Stimulated activated CD4-positive, alpha-beta T cell treated with anti-CD3 and anti-CD28 coated beads, Interleukin-1b, Interleukin-23, amount 100 ng/mL, for 1 hour (primary cell): ENCODE results near the gene HEPHL1.
A peak's percentile ranks its signal among the peaks of the same experiment; 100 is the strongest.
"Not testable (repeated sequence)": the region's sequence is repeated elsewhere in the genome, so short reads cannot be mapped to it uniquely, and the experiment has no call there.

Experiments
- DNase-seq, 2 donors: peaks; one replicate each; pipeline ENCODE4 v3.0.0-alpha.2; 2020; ENCODE audit warnings: low read depth in 2 of 2

Gene HEPHL1

DNA sequence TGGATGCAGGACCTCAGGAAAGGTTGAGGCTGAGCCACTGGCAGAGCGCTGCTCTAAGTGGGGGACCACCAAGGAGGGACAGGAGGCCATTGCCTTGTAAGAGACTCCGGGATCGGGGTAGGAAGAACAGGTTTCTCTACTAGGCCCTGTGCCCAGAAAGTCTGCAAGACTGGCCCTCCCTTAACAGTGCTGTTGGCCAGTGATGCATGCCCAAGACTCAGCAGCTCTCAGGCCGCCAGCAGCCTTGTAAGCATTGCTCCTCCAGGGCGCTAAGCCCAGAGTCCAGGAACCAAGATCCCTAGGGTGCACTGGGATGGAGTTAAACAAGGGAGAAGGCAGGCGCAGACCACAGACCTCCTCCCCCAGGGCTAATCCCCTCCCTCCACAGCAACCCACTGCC lies 68.2 kb downstream of the HEPHL1 start:
- no peak for DNase-seq

DNA sequence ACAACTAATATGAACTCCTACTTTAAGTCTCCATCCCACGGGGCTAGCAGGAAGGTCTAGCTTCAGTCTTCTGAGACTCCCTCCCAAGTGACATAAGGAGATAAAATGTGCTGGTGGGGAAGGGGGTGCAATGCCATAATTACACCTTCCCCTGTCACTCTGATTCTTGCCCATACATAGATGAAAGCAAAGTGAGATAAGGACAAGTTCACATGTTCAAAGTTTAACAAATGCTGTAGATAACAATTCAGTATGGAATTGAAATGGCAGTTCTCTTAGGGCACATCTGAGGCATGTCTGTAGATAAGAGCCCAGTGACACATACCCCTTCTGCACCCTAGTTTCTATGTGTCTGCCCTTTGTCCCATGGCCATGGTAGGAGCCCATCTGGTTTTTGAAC lies 69.2 kb downstream of the HEPHL1 start:
- no peak for DNase-seq

DNA sequence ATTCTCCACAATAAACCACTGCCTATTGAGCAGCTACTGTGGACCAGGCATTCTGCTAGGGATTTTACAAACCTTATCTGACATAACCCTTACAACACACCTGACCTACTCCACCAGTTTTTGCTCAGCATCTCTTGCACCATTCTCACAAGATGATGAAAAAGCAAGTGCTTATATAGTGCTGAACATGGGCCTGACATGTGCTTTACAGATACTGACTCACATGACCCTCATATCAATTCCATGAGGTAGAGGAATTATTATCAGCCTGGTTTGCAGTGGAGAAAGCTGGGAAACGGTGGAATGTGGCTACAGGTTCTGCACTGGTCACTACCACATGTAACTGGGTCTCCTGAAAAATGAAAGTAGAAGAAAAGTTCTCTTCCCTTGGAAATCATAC lies 69.9 kb downstream of the HEPHL1 start:
- DNase-seq: no peak

DNA sequence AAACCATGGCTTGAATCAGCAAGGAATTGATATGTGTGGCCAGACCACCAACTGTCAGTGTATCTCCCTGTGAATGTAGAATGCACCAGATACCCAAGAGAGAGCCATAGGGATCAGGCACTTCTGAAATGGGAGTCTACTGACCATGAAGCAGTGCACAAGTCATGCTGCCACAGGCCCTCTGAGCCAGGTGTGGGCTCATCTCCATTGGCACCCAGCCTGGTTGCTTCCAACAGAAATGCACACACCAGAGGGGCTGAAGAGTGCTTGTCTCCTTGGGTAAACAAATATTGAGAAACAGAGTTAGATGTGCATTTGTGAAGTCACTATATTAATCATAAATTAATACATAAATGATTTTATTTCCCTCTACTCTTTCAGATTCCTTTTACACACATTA lies 79.1 kb downstream of the HEPHL1 start:
- no peak for DNase-seq

DNA sequence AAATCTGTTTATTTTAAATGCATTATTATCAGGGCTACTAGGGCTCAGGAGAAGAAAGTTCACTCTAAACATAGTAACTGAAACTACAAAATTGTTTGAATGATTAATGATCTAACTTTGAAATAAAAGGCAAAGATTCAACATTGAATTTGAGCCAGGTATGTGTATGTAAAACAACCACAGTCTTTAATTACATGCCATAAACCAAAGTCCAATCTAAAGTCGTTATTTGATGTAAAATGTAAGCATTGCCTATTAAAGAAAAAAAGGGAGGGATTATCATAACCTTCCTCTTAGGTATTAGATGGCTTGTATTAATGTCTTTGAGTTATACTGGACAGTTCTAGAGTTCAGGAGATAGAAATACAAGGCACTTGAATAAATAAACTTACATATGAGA lies 82.3 kb downstream of the HEPHL1 start:
- DNase-seq: no peak

DNA sequence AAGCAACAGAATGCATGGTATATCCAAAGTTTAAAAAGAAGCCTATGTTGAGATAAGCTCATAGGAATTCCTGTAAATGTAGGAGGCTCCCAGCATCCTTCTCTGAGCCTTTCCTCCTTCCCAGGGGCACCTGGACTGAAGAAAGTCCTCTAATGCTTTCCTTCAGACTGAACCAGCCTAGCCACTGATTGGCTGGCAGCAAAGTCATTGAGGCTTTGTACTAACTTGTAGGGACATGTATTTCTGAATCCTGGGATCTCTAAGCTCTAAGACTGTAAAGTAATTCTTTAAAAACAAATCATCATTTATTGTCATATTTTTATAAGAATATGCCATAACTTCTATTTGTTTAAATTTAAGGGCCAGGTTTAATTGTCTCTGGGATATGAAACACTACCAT lies 83.6 kb downstream of the HEPHL1 start:
- DNase-seq: no peak

DNA sequence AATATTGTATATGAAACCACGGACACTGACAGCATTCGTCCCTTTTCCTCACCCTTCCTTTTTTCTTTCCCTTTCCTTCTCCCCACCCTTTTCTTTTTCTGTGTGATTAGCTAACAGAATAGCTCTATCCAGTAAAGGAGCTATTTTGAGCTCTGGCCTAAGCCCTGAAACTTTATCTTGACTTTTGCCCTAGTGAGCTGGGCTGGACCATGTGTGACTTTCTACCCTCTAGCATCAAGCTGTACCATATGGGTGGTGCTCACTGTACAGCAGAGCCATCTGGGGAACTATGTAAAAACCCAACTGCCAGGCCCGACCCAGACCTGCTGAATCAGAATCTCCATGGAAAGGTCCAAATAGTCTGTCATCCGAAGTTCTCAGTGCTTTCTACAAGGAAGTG lies 85.6 kb downstream of the HEPHL1 start:
- no peak for DNase-seq

DNA sequence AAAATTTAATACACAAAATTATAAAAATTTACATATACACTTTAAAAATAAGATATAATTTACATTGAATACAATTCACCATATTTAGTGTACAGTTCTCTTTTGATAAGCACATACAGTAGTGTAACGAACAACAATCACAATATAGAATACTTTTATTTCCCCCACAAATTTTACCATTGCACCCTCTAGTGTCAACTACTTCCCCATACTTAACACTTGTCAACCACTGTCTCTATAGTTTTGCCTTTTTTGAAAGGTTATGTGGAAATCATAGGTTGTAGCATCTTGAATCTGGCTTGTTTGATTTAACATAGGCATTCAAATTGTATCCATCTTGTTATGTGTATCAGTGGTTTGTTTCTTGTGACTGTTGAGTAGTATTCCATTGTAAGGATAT lies 86.2 kb downstream of the HEPHL1 start:
- DNase-seq: no peak

DNA sequence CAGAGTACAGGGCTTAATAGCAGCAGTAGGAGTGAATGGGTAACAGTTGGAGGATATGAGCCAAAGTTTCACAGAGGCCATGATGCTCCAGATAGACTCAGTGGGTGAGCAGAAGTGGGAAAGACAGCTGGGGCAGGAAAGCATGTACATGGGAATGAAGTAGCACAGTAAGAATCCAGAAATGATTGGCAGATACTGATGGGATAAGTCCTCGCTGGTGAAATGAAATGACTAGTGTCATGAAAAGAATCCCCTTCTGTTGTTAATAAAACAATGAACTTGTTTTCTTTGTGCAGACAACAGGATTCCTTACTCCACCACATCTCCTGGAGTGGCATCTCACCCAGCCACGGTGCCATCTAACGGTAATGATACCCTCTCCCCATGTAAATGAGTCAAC lies 90.1 kb downstream of the HEPHL1 start:
- DNase-seq: no peak

DNA sequence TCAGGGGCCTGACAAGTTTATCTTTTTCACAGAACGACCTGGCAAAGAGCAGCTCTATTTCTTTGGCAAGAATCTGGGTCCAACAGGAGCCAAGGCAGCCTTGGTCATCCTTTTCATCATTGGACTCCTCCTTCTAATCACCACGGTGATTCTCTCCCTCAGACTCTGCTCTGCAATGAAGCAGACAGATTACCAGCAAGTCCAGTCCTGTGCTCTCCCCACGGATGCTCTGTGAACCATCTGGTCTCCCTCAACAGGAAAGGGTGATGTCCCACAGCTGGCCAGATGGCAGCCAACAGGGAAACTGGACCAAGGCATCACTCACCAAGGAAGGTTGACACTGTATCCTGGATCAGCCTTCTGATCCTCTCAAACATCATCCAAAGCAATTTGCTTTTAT lies 90.5 kb downstream of the HEPHL1 start:
- DNase-seq: no peak

DNA sequence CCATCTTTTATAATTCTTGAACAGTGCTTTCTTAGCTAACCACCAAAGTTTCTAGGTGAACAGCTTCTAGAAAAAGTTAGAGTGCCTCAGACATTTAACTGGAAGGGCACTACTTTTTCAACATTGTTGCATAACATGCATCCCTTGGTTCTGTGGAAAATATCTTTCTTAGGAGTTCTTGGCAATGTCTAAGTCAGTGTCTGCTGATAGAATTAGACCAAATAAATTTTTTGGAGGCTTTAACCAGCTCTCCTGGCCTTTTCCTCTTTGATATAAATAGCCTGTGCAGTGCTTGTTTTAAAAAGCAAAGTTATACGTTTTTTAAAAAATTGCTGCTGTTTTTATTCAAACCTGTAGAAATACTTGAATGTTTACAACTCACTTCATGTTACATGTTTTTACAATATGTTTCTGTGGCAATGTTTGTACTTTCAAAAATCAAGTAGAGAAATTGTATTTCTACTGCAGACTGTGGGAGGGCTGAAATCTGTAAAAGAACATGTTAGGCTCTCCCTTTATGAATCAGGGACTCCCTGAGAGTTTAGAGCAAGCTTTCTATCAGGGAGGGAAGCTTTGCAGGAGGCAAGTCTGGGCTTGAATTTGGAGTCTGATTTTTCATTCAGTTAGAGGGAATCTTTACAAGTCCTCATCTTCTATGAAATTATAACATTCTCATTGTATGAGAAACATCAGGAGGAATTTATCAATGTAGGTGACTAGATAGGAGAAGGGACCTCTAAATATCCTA lies 91.2 kb downstream of the HEPHL1 start:
- DNase-seq: no peak

DNA sequence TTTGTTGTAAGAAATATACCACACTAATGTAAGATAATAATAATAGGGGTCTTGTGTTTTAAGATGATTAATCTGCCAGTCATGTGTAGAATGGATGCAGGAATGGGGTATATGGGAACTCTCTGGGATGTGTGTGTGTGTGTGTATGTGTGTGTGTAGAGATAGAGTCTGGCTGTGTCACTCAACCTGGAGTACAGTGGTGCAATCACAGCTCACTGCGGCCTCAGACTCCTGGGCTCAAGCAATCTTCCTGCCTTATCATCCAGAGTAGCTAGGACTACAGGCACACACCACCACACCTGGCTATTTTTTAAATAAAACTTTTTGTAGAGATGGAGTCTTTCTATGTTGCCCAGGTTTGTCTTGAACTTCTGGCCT lies 96.0 kb downstream of the HEPHL1 start:
- no peak for DNase-seq

DNA sequence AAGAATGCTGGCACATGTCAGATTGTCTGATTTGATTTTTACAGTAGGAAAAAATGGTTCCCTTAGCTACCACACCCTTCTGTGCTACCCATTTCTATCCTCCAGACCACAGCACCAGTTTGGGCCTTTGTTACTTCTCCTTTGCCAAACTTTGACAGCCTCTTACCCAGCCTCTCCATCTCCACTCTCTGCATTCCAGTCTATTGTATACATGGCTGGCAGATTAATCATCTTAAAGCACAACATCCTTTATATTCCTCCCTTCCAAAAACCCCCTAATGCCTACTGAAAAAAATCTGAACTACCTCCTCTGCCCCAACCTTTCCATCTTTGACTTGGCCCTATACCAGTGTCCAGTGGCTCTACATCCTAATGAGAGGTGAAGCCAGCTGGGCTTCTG lies 96.7 kb downstream of the HEPHL1 start:
- DNase-seq: no peak

DNA sequence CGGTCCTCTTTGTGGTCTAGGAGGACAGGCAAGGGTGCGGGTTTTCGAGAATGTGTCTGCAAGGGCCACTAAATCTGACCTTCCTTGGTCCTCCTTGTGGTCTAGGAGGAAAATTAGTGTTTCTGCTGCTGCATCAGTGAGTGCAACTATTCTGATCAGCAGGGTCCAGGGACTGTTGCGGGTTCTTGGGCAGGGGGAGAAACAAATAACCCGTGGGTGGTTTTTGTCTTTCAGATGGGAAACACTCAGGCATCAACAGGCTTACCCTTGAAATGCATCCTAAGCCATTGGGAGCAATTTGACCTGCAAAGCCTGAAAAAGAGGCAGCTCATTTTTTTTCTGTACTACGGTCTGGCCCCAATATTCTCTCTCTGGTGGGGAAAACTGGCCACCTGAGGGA lies 98.5 kb downstream of the HEPHL1 start:
- DNase-seq: not testable (repeated sequence)

DNA sequence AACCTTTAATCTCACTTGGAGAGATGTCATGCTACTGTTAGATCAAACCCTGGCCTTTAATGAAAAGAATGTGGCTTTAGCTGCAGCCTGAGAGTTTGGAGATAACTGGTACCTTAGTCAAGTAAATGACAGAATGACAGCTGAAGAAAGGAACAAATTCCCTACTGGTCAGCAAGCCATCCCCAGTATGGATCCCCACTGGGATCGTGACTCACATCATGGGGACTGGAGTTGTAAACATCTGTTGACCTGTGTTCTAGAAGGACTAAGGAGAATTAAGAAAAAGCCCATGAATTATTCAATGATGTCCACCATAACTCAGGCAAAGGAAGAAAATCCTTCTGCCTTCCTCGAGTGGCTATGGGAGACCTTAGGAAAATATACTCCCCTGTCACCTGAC lies 99.4 kb downstream of the HEPHL1 start:
- DNase-seq: not testable (repeated sequence)

DNA sequence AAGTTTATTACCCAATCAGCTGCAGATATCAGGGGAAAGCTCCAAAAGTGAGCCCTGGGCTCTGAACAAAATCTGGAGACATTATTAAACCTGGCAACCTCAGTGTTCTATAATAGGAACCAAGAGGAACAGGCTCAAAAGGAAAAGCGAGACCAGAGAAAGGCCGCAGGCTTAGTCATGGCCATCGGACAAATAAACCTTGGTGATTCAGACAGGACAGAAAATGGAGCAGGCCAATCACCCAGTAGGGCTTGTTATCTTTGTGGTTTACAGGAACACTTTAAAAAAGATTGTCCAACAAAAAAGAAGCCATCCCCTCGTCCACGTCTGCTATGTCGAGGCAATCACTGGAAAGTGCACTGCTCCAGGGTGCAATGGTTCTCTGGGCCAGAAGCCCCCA lies 99.8 kb downstream of the HEPHL1 start:
- no peak for DNase-seq

DNA sequence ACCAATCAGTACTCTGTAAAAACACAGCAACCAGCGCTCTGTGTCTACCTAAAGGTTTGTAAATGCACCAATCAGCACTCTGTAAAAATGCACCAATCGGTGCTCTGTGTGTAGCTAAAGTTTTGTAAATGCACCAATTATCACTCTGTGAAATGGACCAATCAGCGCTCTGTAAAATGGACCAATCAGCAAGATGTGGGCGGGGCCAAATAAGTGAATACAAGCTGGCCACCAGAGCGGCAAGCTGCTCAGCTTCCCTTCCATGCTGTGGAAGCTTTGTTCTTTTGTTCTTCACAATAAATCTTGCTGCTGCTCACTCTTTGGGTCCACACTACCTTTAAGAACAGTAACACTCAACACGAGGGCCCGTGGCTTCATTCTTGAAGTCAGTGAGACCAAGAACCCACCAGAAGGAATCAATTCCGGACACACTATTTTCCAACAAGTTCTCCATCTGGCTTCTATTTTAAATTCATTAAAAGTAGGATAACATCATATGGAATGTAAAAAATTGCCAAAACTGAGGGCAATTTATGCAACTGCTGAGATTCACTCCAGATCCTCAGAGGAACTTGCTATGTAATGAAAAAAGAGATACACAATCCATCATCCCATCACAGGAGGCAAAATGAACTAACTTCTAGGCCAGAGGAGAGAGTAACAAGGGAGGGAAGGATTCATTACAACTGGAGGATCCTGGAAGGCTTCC lies 104.4 kb downstream of the HEPHL1 start:
- no peak for DNase-seq

DNA sequence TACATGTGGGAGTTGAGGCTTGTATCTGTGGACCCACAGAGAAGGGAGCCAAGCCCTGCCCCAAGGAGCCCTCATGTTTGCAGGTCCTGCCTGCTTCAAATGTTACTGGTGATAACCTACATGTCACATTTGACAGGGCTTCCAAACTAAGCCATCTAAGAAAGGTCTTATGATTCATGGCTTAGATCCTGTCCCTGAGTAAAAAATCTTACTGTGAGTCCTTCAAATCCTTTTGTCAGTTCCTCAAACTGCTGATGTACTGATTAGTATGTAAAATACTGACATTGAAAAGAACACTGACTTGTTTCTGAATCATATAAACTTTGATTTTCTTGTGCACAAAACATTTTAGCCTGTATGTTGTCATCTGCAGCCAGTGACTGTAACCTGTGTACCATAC lies 106.5 kb downstream of the HEPHL1 start:
- DNase-seq: no peak

DNA sequence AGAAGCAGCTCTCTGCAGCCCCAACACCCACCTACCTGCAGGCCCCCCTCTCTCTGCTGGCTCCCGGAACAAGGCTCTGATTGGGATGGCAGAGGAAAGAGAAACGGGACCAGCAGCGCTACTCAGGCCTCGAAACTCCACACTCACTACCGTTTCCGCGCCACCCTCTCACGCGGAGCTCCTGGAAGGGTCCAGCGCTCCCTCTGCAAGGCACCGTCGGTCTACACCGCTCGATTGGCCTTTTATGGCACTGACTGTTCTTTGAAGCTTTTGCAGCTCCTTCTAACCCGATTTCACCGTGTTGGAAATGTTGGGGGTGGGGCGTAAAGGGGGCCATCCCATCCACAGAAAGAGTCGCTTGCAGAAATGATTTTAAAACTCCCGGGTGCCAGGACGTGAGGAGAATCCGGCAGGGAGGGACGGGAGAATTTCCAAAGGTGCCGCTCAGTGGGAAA lies 107.2 kb downstream of the HEPHL1 start:
- no peak for DNase-seq

DNA sequence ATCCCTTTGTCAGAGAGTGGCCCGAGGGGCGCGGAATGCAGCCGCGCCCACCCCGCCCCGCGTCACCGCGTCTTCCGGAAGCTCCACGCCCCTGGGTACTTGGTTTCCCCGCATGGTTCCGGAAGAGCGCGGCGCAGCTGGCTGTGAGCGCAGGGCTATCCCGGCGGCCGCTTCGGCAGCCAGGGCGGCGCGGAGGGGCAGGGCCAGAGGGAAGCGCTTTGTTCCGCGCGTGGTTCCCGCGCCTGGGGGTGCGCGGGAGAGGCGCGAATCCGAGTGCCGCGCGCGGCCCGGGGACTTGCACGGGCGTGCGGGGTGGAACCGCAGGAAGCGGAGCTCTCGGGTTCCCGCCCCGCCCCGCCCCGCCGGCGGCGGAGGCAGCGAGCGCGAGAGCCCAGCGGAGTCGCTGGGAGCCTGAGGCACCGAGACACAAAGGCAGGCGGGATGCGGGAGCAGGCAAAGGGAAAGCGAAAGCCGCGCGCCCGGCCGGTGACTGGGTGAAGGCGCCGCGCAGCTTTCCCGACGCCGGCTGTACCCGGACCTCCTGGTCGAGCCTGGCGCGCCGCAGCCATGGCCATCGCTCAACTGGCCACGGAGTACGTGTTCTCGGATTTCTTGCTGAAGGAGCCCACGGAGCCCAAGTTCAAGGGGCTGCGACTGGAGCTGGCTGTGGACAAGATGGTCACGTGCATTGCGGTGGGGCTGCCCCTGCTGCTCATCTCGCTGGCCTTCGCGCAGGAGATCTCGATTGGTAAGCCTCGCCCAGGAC lies 107.8 kb downstream of the HEPHL1 start, which contains the start of gene PANX1:
Gene PANX1, plus strand, starts transcription at position 96 of the 766 bp plus-strand sequence. Its CDS starts 472 bp downstream, at position 568.
- DNase-seq: peak; percentile 28 to 41

DNA sequence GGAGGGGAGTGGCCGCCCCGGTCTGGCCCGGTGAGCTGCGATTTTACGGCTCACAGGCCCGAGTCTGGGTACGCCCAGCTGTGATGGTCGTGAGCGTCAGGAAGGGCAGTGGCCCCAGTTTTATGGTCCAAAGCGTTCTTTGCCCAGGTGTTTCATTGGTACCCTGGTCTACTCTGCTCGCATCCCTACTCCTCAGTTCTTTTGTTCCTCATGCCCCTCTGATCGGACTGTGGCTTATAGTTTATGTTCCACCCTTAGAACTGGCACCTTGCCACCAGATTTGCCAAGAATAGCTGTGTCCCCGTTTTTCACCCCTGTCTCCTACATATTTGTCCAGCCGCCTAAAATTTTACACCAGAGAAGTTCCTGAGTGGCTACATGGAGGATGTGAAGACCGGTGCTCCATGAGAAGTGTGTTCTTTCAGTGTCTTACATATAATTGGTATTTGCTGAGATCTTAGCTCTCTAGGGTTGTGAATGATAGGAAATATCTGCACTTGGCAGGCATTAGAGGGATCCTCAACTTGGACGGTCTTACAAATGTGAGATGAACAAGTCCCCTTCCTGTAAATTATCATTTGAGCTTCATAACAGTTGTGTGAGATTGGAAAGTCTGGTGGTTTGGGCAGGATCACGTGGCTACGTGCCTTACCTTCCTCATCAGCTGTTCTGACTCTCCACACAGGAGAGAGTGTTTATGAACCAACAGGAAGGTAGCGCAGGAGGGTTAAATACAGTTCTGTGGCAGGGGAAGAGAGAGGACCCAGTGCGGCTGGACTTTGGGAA lies 108.6 kb downstream of the HEPHL1 start:
- DNase-seq: no peak
